PC-9 (cell line): ENCODE results near the gene MAFB. TPM values are rescaled to one million over a fixed set of nuclear protein-coding genes. Genes with fewer than 3 reads are reported as not detected.

Source experiments
- BruUV-seq: library from RNA; stranded (reverse); fragments of 400-500 nt; replicated peaks from 2 replicates; lab custom pipeline; 2021; lab: Mats Ljungman, UMichigan
- CTCF ChIA-PET: fragments of 300-600 bp; sonication (Branson Sonifier 250); formaldehyde crosslinking; loops from one replicate; lab custom pipeline; 2022; ENCODE audit warnings: antibody characterized with exemption; lab: Charles Lee
- POLR2A ChIA-PET: fragments of 300-600 bp; sonication (Branson Sonifier 250); formaldehyde crosslinking; loops from one replicate; lab custom pipeline; 2022; ENCODE audit warnings: antibody characterized with exemption; ENCODE audit not compliant: unreplicated experiment; lab: Charles Lee
- DNase-seq, 2 experiments: peaks; one replicate each; pipeline versions ENCODE4 v3.0.0 to v3.0.0-alpha.2; 2015 to 2022; ENCODE audit warnings: mixed read lengths in 1 of 2
- H2AFZ ChIP-seq: fragments of 200-600 bp; sonication (generic); 2 replicates; pipeline ENCODE4 v1.8.1; 2017; ENCODE audit warnings: antibody characterized with exemption
- H3F3A ChIP-seq: fragments of 200-600 bp; sonication (generic); 2 replicates; pipeline ENCODE4 v1.8.1; 2017; ENCODE audit warnings: antibody characterized with exemption, mild to moderate bottlenecking, low read depth; ENCODE audit not compliant: insufficient read depth
- H3K27ac ChIP-seq: fragments of 200-600 bp; sonication (generic); 2 replicates; pipeline ENCODE4 v1.6.1; 2016; ENCODE audit warnings: mixed run types
- H3K27me3 ChIP-seq: fragments of 200-600 bp; sonication (generic); 2 replicates; pipeline ENCODE4 v1.6.1; 2016; ENCODE audit warnings: low read depth, mixed run types; ENCODE audit not compliant: insufficient read depth
- H3K36me3 ChIP-seq: fragments of 200-600 bp; sonication (generic); 2 replicates; pipeline ENCODE4 v1.6.1; 2016; ENCODE audit warnings: low read depth, mixed run types
- H3K4me1 ChIP-seq: fragments of 200-600 bp; sonication (generic); replicated peaks from 2 replicates; pipeline ENCODE4 v1.6.1; 2016; ENCODE audit warnings: mixed run types; ENCODE audit not compliant: insufficient read depth
- H3K4me2 ChIP-seq: fragments of 200-600 bp; sonication (generic); 2 replicates; pipeline ENCODE4 v1.6.1; 2017; ENCODE audit warnings: mixed run types
- H3K4me3 ChIP-seq: fragments of 200-600 bp; sonication (generic); 2 replicates; pipeline ENCODE4 v1.6.1; 2016; ENCODE audit warnings: mixed run types
- H3K79me2 ChIP-seq: fragments of 200-600 bp; sonication (generic); 2 replicates; pipeline ENCODE4 v1.6.1; 2017; ENCODE audit warnings: low read depth, mixed run types
- H3K9me2 ChIP-seq: fragments of 200-600 bp; sonication (generic); 2 replicates; pipeline ENCODE4 v1.8.1; 2017; ENCODE audit warnings: mild to moderate bottlenecking; ENCODE audit not compliant: insufficient read depth
- H3K9me3 ChIP-seq: fragments of 200-600 bp; sonication (generic); 2 replicates; pipeline ENCODE4 v1.8.1; 2016; ENCODE audit warnings: low read depth; ENCODE audit not compliant: insufficient read depth
- H4K20me1 ChIP-seq: fragments of 200-600 bp; sonication (generic); 2 replicates; pipeline ENCODE4 v1.8.1; 2017; ENCODE audit not compliant: insufficient read depth
- CTCF ChIP-seq: fragments of 200-600 bp; sonication (generic); conservative IDR thresholded peaks from 2 replicates; pipeline ENCODE4 v1.6.1; 2017; ENCODE audit warnings: mixed run types, antibody characterized with exemption, mild to moderate bottlenecking, moderate library complexity
- EZH2 ChIP-seq: fragments of 200-600 bp; sonication (generic); IDR thresholded peaks from 2 replicates; pipeline ENCODE4 v1.8.0; 2017; ENCODE audit warnings: antibody characterized with exemption, low read depth
- intact Hi-C: fragments of 100-400 bp; cut with micrococcal nuclease; formaldehyde crosslinking; loops from one replicate; pipeline ENCODE4 v1.10.0; 2022; ENCODE audit not compliant: unreplicated experiment
- total RNA-seq: library from RNA; stranded (reverse); gene quantifications from 2 replicates; pipeline ENCODE4 v1.2.3, GENCODE V29; 2021

The MAFB gene
- total RNA-seq, 1 experiment from 2014 or later: not detected

DNA sequence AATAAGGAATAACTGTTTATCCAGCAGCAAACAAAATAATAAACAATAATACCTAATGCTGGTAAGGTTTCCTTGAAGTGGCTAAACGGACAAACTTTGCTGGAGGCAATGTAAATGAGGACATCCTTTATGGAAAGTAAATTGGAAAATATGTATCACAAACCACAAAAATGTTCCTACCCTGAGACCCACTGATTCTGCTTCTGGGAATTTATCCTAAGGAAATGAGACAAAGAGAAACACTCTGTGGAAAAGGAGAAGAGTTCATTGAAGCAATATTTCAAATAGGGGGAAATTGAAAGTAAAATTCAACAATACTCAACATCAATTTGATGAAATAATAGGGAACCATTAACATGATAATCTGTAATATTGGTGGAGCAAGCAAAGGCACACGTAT, 37.9 kb downstream of the MAFB start:
- Histone ChIP-seq H2AFZ (no peak overlapping the region), H3K79me2 (no peaks in the 10 kb centered on the region), H4K20me1 (no peaks in the 10 kb centered on the region), H3K27ac (no peak overlapping the region), H3K4me2 (no peak overlapping the region), H3K27me3 (peaks cover 68% of the 10 kb centered on the region), H3K4me3 (no peak overlapping the region), H3K36me3 (no peaks in the 10 kb centered on the region), H3K9me2 (no peaks in the 10 kb centered on the region), H3F3A (no peaks in the 10 kb centered on the region), H3K9me3 (no peaks in the 10 kb centered on the region), H3K4me1 (0 out of 2 replicates have a peak, but pooled peaks cover 3% of the 10 kb centered on the region)
- TF ChIP-seq CTCF: no peak
- no peak for TF ChIP-seq EZH2
- BruUV-seq: no TSS peak
- ChIA-PET CTCF (no interaction called here), POLR2A (no interaction called here)
- no peak for DNase-seq
- intact Hi-C loops: no loop called here

DNA sequence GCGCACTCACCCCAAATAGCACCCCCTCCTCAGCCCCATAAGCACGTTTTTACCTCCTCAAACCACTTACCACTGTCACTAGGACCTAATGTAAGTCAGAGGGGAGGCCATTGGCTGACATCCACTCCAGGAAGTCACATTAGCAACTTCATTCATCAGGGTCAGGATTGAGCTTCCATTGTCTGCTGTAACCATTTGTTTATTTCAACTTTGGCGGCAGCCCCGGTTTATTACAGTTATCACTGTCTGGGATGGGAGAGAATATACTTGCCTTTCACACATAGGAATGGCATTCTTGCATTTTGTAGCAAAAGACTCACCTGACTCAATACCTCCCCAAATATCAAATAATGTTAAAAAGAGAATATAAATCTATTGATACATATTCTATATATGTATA, 38.3 kb downstream of the MAFB start:
- Histone ChIP-seq H3K4me2 (no peak overlapping the region), H3K36me3 (no peaks in the 10 kb centered on the region), H3K79me2 (no peaks in the 10 kb centered on the region), H4K20me1 (no peaks in the 10 kb centered on the region), H3K9me3 (no peaks in the 10 kb centered on the region), H3K9me2 (no peaks in the 10 kb centered on the region), H3K4me3 (no peak overlapping the region), H3K27ac (no peak overlapping the region), H3K27me3 (peaks cover 70% of the 10 kb centered on the region), H3K4me1 (0 out of 2 replicates have a peak, but pooled peaks cover 3% of the 10 kb centered on the region), H3F3A (no peaks in the 10 kb centered on the region), H2AFZ (no peak overlapping the region)
- intact Hi-C loops: no loop called here
- POLR2A ChIA-PET: no interaction called here
- CTCF ChIA-PET: no interaction called here
- no TSS peak for BruUV-seq
- no peak for TF ChIP-seq CTCF
- no peak for TF ChIP-seq EZH2
- DNase-seq: no peak

DNA sequence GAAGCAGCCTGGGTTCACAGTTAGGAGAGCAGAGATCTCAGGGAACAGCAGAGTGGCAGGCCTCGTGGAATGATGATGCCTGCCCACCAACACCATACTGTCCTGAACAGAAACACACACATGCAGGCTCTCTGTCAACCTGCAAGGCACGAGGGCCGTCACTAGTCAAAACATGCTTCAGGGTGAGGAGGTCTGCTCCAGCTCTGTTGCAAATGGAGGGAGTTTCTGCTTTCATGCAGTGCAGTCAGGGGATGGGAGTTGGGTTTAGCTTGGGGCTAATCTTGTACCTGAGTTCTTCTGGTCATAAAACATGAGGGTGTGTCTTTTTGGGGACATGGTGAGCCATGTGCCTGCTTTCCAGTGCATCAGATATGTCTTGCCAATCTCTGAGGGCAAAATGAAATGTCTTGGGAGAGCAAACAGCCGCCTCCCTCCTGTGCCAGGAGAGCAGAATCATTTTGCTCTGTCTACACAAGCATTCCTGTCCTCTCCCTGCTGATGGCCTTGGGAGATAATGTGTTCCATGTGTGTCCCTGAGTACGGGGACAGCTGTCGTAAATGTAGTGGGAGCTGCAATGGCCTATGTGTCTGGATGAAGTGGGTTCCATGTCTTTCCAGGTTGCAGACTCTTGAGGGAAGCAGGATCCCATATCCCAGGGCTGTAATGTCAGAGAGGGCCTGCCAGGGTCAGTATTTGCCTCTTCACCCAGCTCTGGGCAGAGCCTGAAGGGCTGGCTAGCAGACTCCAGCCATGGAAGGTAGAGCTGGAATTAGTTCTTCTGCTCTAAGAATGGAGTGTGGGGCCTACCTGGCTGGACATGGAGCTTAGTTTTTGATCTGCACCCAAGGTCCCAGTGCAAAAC, 40.6 kb downstream of the MAFB start:
- no peaks in the 10 kb centered on the region for H4K20me1 ChIP-seq
- BruUV-seq: no TSS peak
- POLR2A ChIA-PET: no interaction called here

More for the DNA sequence above, 40.6 kb downstream of the MAFB start:
- H3K4me2 ChIP-seq: no peak overlapping the region
- no peak for TF ChIP-seq CTCF
- TF ChIP-seq EZH2: no peak
- no peaks in the 10 kb centered on the region for H3K79me2 ChIP-seq
- H3K27me3 ChIP-seq: peaks cover 76% of the 10 kb centered on the region
- H3K9me2 ChIP-seq: no peaks in the 10 kb centered on the region
- no peak overlapping the region for H3K27ac ChIP-seq
- H2AFZ ChIP-seq: no peak overlapping the region
- H3K36me3 ChIP-seq: no peaks in the 10 kb centered on the region
- DNase-seq: no peak
- H3K4me3 ChIP-seq: no peak overlapping the region
- no peaks in the 10 kb centered on the region for H3K9me3 ChIP-seq
- no peaks in the 10 kb centered on the region for H3F3A ChIP-seq
- CTCF ChIA-PET: no interaction called here
- 0 out of 2 replicates have a peak, but pooled peaks cover 3% of the 10 kb centered on the region for H3K4me1 ChIP-seq
- intact Hi-C loops: no loop called here
